ENCODE measurements around the gene WEE1. TPM values are rescaled to one million over a fixed set of nuclear protein-coding genes. Genes with fewer than 3 reads are reported as not detected.
"Not testable (repeated sequence)": the region's sequence is repeated elsewhere in the genome, so short reads cannot be mapped to it uniquely, and the experiment has no call there.

Gene WEE1
- total and polyA plus RNA-seq, 8 donors: 20.7 to 83.6 (median 65.4) TPM

- ATAC-seq (no peak), DNase-seq (no peak)
- Histone ChIP-seq H3K27ac (no peak overlapping the region), H3K4me3 (no peak overlapping the region), H3K4me1 (peaks cover 4 to 14% of the 10 kb centered on the region in 2 donors), H3K36me3 (peaks cover 4 to 12% of the 10 kb centered on the region in 2 donors), H3K27me3 (no peaks in the 10 kb centered on the region), H3K9me3 (no peaks in the 10 kb centered on the region)
- no peak for TF ChIP-seq CTCF (IDR thresholded peaks at IDR 0.05)
- intact Hi-C loops (cut with DNase I): no loop called here
Measured at GRCh38 chr11:9533058-9533457, 40.4 kb upstream of the WEE1 start.

GRCh38 chr11:9533736-9534473 lies 39.6 kb upstream of the WEE1 start:
- Histone ChIP-seq H3K4me1 (peaks cover 4 to 14% of the 10 kb centered on the region in 2 donors), H3K27me3 (no peaks in the 10 kb centered on the region), H3K4me3 (no peak overlapping the region), H3K27ac (no peak overlapping the region), H3K36me3 (peaks cover 4 to 5% of the 10 kb centered on the region in 2 donors), H3K9me3 (no peaks in the 10 kb centered on the region)
- ATAC-seq (no peak), DNase-seq (no peak)
- intact Hi-C loops (cut with DNase I): no loop called here
- TF ChIP-seq CTCF (IDR thresholded peaks at IDR 0.05): no peak

- Histone ChIP-seq H3K4me1 (peaks cover 0 to 10% of the 10 kb centered on the region in 2 donors), H3K4me3 (no peak overlapping the region), H3K27ac (no peak overlapping the region), H3K9me3 (no peaks in the 10 kb centered on the region), H3K27me3 (no peaks in the 10 kb centered on the region), H3K36me3 (peaks cover 0 to 4% of the 10 kb centered on the region in 2 donors)
- ATAC-seq: peak; percentile 80
- intact Hi-C loops (cut with DNase I): no loop called here
- peak; percentile 75 to 83 for TF ChIP-seq CTCF (IDR thresholded peaks at IDR 0.05)
- peak in 3 of 4 donors; percentile 47 to 90 (median 69) for DNase-seq
Measured at GRCh38 chr11:9535189-9535781, 38.2 kb upstream of the WEE1 start.

- intact Hi-C loops (cut with DNase I): no loop called here
- no peak overlapping the region for H3K4me3 ChIP-seq
- no peaks in the 10 kb centered on the region for H3K27me3 ChIP-seq
- ATAC-seq (no peak), DNase-seq (no peak)
- peaks cover 0 to 4% of the 10 kb centered on the region in 2 donors for H3K36me3 ChIP-seq
- H3K4me1 ChIP-seq: peaks cover 0 to 10% of the 10 kb centered on the region in 2 donors
- TF ChIP-seq CTCF (IDR thresholded peaks at IDR 0.05): no peak
- H3K27ac ChIP-seq: no peak overlapping the region
- H3K9me3 ChIP-seq: no peaks in the 10 kb centered on the region
Measured at GRCh38 chr11:9538548-9538947, 34.9 kb upstream of the WEE1 start.

- H3K27ac ChIP-seq; intact Hi-C loops (cut with DNase I); H3K36me3 ChIP-seq; H3K9me3 ChIP-seq; H3K4me1 ChIP-seq; DNase-seq; ATAC-seq; H3K4me3 ChIP-seq; H3K27me3 ChIP-seq: not testable (repeated sequence)
Measured at GRCh38 chr11:9549216-9549615, 24.3 kb upstream of the WEE1 start.

Data from left lung (tissue), 10 donors.